Stimulated activated CD4-positive, alpha-beta T cell treated with anti-CD3 and anti-CD28 coated beads, Interleukin-1b, Interleukin-23, amount 100 ng/mL, for 1 hour (primary cell): Measurements from ENCODE around the gene XIRP1.
A peak's percentile ranks its signal among the peaks of the same experiment; 100 is the strongest.

Experiments used
- DNase-seq, 2 donors: peaks; one replicate each; pipeline ENCODE4 v3.0.0-alpha.2; 2020; ENCODE audit warnings: low read depth in 2 of 2

Gene XIRP1

DNA sequence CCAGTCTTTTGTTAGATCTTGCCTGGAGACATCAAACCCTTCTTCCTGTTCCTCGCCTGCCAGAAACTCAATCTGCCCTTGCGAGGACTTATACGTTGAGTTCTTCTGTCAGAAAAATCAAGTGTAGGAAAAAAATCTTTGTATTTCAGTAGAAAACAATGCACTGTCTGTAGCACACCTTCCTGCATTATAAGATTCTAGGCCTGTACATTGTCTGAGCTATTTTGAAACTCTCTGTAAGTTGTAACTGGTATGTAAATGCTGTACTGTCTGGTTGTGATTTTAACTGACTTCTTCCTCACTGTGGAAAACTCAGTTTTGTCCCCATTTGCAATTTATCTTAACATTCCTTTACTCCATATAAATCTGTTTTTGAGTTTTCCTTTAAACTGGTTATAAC lies 17.7 kb upstream of the XIRP1 start:
- DNase-seq, result no peak

DNA sequence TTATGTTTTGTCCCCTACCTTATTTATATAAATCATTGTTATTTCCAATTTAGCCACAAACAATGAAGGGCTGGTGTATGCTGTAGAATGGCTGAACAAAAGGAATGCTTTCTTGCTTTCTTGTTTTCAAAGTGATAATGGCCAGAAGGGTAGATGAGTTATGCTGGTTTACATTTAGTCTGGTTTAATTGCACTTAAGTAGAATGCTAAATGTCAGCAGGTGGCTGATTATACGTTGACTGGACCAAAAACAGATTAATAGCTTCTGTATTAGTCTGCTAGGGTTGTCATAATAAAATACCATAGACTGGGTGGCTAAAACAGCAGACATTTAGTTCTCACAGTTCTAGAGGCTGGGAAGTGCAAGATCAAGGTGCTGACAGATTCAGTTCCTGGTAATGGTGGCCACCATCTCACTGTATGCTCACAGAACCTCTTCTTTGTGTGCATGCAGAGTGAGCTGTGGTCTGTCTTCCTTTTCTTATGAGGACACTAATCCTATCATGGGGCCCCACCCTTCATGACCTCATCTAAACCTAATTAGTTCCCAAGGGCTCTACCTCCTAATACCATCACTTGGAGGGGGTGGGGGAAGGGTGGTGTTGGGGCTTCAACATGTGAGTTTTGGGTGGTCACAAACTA lies 17.1 kb upstream of the XIRP1 start:
- DNase-seq, result no peak

DNA sequence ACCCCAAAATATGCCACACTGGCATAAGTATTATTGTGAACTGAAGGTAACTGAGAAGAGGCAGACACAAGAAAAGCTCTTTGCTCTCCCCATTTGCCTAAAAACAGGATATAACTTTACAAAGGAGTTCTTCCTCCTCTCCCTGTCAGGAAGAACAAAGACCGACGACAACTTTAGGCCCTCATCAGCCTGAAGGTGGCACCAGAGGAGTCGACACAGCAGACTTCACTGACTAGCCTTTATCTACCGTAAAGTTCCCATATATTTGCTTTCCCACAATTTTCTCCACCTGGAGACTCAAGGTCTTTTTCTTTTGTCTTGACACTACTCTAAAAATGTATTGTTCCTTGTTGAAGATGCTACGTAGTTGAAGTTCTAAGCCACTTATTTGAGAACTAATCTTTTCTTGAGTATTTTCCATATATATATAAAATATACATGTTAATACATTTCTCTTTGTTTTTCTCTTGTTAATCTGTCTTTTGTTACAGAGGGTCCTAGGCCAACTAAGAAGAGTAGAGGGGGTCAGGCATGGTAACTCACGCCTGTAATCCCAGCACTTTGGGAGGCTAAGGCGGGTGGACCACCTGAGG lies 16.2 kb upstream of the XIRP1 start:
- no peak for DNase-seq

GRCh38 chr3:39207361-39208186 lies 15.2 kb upstream of the XIRP1 start:
- no peak for DNase-seq

- no peak for DNase-seq
Observed at GRCh38 chr3:39205919-39206516, 13.6 kb upstream of the XIRP1 start.

DNA sequence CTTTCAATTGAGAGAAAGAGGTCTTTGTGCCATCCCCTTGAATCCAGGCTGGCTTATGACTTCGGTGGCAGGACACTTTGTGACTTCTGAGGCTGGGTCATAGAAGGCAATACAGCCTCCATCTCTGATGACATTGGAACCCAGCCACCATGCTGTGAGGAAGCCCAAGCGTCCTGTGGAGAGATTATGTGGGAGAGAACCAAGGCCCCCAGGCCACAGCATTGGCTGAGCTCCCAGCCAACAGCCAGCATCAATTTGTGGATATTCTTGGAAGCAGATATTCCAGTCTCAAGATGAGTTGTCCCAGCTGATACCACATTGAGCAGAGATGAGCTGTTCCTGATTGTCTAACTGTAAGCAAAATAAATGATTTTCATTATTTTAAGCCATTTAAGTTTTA lies 12.7 kb upstream of the XIRP1 start:
- DNase-seq, result no peak

- no peak for DNase-seq
Observed at GRCh38 chr3:39203860-39204259, 11.5 kb upstream of the XIRP1 start.

DNA sequence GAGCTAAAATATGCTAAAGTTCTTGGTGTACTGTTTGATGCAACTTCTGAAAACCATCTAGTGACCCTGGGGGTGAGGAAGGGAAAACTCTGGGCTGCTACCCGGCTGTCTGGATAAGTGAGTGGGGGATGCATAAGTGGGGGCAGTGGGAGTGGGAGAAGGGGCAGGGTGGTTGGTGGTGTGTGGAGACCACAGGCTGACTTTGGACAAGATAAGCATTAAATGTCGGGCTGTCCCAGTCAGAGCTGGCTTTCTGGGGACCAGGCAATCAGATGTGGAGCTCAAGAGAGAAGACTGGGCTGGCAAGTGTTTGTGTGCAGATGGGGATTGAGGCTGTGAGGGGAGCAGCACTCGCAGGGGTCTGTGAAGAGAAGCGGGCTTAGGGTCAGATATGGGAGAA lies 11.0 kb upstream of the XIRP1 start:
- no peak for DNase-seq

GRCh38 chr3:39202094-39202493 lies 9.7 kb upstream of the XIRP1 start:
- no peak for DNase-seq

GRCh38 chr3:39196671-39197356 lies 4.4 kb upstream of the XIRP1 start:
- no peak for DNase-seq

- DNase-seq, result no peak
Observed at GRCh38 chr3:39196034-39196433, 3.6 kb upstream of the XIRP1 start.

DNA sequence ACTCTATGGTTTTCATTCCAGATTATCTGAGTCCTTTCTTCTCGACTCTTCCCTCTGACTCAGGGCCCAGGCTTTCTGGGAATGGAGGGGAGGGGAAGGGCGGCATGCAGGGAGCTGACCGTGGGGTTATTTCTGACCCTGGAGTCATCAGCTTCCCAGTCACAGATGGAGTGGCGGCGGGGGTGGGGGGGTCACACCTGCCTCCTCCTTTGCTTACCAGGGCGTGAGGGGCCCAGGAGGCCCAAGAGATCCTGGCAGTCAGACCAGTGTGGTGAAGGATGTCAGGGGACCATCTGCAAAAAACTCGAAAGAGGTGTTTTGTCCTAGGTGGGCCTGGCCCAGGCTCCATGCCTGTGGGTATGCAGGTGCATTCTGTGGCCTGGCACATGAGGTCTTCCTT lies 996 bp upstream of the XIRP1 start:
- no peak for DNase-seq

DNA sequence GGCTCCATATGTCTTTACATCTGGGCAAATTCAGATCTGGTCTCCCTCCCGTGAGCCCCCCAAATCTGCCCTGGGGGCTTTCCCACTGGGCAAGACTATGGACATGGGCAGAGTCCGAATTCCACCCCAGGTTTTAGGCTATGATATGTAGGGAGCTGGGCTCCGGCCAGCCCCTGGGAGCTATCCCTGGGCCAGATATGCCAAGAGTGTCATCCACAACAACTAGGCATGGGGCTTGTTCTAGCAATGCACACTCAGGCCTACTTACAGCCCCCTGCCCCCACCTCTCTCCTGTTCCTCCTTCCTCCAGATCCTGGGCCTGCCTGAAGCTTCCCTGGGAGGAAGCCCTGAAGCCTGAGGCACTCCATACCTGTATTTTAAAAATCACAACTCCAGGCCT lies 622 bp downstream of the XIRP1 start:
- no peak for DNase-seq

DNA sequence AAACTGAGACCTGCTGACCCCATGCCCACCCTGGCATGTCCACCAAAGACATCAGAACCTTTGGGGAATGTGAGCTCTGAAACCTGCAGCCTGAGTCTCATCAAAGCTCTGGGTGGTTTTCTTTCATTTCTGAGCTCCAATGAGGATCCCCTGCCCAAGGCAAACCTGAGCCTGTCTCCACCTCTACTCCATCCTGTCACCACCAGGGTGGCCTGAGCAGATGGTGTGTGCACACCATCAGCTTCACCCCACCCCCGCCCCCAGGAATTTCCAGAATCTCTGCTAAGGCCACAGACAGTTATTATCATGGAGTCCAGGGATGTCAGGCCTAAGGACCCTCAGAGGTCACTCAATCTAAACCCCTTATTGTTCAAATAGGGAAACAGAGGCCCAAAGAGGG lies 1.3 kb downstream of the XIRP1 start:
- DNase-seq, result no peak

DNA sequence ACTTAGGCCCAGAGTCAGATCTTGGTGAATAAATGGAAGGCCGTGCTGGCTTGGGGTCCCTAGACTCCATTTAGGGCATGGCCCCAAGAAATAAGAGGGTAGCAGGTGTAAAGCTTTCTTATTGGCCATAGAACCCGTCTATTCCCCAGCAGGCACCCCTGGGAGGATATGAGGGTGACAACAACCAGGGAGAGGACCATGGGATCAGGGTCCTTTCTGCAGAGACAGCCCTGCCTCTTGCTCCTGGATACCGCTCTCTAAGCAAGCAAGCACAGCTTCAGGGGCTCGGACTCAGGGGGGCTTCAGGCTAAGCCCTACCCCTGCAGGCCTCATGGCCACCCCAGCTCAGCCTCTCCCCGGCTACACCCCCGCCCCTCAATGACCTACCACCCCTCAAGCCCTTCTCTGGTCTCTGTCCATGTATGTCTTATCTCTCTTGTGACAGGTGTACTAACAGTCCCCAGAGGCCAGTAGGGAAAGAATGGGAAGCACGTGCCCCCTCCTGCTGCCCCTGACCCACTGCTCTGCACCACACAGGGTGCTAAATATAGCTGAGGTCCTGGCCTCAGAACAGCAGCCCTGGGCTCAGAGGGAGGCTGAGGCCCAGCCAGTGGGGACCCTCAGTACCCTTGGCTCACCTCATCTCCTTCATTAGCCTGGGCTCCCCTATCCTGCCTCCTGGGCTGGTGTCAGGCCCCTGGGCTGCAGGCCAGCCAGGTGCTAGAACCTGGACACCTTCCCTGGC lies 1.9 kb downstream of the XIRP1 start:
- DNase-seq, result no peak

- peak in 1 of 2 donors; percentile 27 for DNase-seq
Observed at GRCh38 chr3:39189959-39190269, 2.5 kb downstream of the XIRP1 start.

GRCh38 chr3:39189150-39189958 lies 3.0 kb downstream of the XIRP1 start:
- DNase-seq, result no peak

GRCh38 chr3:39188271-39189149 lies 3.9 kb downstream of the XIRP1 start:
- DNase-seq, result no peak

- DNase-seq, result no peak
Observed at GRCh38 chr3:39187372-39188155, 4.8 kb downstream of the XIRP1 start.
